NCI-H1694 (cell line): ENCODE results near the gene CCT6A.
"Not testable (repeated sequence)": the region's sequence is repeated elsewhere in the genome, so short reads cannot be mapped to it uniquely, and the experiment has no call there.

Experiments used
- DNase-seq: peaks from one replicate; lab custom pipeline; 2025; lab: John Stamatoyannopoulos, UW

Gene CCT6A

GRCh38 chr7:56099653-56100052 lies 48.1 kb downstream of the CCT6A start:
- DNase-seq = no peak

GRCh38 chr7:56104138-56104537 lies 52.6 kb downstream of the CCT6A start:
- not testable (repeated sequence) for DNase-seq

DNA sequence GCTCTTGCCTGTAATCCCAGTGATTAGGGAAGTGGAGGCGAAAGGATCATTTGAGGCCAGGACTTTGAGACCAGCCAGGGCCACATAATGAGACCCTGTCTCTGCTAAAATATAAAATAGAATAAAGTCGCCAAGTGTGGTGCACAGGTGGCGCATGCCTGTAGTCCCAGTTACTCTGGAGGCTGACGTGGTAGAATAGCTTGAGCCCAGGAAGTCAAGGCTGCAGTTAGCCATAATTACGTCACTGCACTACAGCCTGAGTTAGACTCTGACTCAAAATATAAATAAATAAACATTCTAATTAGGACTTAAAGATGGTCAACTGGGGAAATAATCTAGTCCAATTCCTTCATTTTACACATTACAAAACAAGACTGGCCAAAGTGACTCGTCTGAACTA lies 53.9 kb downstream of the CCT6A start:
- DNase-seq = peak; percentile 12

DNA sequence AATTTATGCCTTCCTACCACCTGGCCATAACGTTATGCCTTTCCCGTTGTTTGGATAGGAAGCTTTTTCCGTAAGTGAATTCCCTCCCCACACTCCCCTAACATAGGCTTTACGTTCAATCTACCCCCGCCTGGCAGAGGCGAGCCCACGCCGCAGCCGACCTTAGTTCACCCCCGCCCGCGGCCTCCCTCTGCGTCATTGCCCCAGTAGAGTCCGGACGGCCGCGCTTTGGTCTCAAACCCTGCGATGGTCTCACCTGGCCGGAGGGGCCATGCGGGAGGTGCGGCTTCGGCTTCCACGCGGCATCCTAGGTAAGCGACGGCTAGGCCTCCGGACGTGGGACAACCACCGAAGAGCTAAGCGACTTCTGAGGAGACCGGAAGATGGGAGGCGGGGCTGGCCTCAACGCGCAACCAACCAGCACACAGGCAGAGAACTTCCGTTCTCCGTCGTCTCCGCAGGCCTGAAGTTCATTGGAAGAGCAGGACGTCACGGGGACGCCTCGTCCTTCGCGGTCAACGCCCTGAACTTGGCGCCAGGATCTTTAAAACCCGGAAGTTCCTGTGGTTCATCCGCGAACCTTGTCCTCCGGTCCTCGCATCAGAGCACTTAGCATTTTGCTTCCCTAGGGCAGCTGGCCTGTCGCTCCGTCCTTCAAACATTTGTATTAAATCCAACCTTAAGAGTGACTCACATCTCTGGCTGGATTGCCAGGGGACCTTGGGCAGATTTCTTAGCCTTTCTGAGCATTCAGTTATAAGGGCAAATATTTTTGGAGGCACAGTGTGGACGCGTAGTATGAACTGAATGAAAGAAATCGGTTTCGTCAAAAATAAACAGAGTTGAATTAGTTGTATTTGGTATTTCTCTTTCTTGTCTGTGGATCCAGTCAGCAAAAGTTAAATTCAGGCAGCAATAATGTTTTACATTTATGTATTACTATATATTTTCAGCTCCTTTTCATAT lies 54.8 kb downstream of the CCT6A start, which contains the start of gene CHCHD2:
Gene CHCHD2, minus strand, starts transcription at position 369 of the 966 bp plus-strand sequence. Its CDS starts 63 bp downstream, at position 306.
- peak; percentile 97 for DNase-seq

GRCh38 chr7:56107954-56108258 lies 56.3 kb downstream of the CCT6A start:
- no peak for DNase-seq

DNA sequence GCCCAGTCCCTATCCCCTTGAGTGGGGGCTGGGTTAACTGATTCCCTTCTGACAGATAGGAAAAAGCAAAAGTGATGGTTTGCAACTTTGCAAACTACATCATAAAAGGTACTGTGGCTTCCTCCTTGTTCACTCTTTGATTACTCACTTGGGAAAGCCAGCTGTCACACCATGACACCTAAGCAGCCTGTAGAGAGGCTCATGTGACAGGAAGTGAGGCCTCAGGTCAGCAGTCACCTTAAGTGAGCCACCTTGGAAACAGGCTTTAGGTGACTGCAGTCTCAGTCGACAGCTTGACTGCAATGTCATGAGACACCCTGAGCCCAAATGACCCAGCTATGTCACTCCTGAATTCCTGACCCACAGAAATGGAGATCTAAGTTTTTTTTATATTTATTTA lies 59.0 kb downstream of the CCT6A start:
- no peak for DNase-seq

- DNase-seq = not testable (repeated sequence)
Observed at GRCh38 chr7:56112244-56112643, 60.7 kb downstream of the CCT6A start.
